ENCODE measurements around the gene DOCK1.
"Not testable (repeated sequence)": the region's sequence is repeated elsewhere in the genome, so short reads cannot be mapped to it uniquely, and the experiment has no call there.

Gene DOCK1

DNA sequence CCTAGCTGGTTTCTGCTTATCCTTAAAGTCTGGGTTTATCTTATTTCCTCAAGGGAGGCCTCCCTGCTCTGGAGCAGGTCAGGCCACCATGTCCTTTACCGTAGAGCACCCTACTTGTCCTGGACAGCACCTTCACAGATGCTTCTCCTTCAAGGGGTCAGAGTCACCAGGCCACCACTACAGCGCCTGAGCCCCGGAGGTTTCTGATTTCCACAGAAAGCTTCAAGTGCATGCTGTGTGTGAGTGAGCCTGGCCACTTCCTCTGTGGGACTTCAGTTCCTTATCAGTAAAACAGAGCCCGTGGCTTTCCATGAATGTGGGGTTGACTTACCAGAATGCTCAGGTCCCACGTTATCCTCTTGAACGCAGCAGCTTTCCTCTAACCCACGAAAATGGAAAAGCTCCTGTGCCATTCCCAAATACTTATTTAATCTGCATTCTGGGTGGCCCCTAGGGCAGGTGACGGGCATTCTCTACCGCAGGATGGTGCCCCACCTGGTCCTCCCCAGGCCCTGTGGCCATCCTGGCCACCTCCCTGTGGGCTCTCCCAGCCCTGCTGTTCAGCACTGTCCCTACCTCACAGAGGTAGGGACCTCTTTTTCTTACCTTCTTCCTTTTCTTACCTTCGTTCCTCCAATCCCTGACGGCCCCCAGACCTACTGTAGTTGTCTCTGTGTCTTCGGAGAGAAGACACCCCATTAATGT lies 1.4 kb upstream of the DOCK1 start:
- no peak for DNase-seq

DNA sequence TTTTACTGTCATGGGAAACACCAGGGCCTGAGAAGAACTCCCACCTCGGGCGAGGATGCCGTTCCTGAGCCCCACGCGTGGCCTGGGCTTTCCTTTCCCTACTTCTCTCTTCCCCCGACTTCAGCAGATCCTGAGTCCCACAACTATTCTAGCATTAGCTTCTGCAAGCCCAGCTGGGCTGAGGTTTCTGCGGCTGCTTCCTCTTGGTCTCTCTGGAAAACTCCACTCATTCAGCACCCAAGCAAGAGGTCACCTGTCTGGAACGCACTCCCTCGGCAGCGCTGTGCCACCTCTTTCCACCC lies 761 bp upstream of the DOCK1 start:
- DNase-seq: no peak

DNA sequence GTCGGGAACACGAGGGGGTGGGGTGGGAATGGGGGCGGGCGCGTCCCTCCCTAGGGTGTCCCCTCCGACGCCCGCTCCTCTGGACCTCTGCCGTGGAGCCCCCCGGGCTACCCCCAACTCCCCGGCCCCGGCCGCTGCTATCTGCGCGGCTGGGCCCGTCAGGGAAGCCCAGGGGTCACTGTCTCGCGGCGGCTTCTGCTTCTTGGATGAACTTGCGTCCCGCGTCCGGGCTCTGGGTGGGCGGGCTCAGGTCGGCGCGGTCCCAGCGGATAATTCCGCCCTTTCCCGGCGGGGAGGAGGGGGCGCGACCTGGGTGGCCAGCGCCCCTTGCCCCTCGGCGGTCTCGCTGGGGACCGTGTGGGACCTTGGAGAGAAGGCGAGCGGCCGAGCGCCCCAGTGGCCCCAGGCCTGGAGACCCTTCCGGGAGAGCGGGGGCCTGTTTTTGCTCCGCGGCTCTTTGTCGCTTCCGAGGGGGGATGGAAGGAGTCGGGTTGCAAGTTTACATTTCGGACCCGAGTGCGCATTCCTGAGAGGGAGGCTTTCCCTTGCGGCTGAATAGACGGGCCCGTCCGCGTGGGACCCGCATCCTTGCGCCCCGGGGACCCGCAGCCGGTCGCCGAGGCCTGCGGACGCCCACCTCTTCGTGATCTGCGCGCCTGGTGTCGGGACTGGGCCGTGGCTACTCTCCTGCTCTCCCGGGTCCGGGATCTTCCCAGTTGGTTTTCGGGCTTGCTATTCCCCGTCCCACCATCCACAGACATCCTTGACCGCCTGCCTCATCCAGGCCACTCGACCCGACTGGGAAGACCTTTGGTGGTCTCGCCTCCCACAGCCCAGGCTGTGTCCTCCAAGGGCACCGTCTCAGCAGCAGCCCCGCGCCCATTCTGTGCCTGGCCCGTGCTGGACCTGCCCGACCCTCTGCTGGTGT lies 812 bp downstream of the DOCK1 start:
- no peak for DNase-seq

DNA sequence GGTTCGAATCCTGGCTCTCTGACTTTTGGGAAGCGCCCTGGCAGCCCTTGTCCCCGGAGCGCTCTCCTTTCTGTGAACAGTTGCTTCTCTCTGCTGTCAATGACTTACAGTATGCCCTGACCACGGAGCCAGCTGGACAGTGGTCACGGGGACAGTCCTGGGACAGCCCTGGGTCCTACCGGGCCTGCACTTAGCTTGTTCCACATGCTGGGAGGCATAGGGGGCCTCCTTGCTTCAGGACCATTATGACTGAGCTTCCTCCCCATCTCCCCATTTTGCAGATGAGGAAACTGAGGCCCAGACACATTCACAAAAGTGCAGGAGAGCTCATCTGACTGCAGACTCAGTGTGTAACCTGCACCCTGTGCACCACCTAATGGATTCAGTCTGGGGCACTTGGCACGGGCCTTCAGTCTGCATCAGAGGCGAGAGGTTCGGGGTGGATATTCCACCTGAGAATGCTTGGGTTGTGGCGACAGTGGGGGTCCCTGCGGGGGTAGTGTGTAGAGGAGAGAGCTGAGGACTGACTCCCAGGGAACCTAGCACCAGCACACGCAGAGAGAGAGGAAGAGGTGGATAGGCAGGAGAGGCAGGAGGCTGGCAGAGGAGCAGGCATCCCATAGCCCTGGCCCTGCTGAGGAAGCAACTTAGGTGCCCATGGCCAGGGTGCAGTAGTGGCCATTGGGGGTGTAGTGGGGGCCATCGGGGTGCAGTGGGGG lies 1.6 kb downstream of the DOCK1 start:
- DNase-seq: no peak

DNA sequence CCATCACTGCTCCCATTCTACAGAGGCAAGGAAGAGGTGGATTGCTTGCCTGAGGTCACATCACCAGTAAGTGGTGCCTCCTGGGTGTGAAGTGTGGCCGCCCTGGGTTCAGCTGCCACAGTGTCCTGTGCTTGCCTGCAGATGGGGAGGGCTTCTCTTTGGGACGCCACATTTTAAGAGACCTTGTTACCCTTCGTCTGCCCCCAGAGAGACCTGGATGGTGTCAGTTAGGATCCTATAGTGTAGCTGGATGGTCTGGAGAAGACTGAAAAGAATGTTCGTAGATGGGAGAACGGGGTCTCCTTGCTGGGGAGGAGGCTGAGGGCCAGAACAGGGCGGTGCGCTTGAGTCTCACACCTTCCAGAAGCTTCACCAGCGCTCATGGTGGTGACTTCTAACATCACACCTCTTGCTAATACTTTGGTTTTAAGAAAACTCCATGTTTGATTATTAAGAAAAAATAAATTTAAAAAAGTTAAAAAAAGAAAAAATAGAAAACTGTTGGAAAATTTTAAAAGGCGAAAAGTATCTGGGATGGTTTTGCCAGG lies 2.3 kb downstream of the DOCK1 start:
- DNase-seq: no peak

DNA sequence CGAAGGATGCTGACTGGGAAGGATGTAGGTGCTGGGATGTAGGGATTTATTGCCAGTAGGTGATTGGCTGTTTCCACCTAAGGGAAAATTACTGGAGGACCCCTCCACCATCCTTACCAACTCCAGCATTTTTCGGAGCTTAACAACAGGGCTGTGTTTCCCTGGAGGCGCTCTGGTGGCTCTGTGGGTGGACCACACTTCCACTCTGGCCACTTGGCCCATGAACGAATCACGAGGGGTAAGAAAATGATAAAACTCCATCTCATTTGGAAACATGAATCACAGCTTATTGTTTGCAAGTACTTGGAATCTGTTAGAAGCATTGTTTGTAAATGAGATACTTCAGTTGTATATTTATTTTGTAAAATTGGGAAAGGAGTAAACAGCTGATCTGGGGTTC lies 3.0 kb downstream of the DOCK1 start:
- no peak for DNase-seq

DNA sequence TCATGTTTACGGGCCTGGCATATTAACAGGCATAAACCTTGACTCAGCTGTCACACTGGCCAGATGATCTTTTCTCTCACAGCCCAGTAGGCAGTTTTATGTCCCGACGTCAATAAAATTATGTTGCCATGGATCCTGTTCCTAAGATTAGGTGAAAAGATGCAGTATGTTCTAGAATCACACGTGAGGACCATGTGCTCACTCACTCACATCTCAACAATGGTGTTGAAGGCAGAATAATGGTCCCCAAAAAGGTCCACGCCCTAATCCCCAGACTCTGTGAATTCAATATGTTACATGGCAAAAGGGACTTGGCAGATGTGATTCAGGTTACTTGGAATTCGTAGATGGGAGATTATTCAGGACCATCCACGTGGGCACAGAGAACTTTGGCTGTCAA lies 3.5 kb downstream of the DOCK1 start:
- no peak for DNase-seq

DNA sequence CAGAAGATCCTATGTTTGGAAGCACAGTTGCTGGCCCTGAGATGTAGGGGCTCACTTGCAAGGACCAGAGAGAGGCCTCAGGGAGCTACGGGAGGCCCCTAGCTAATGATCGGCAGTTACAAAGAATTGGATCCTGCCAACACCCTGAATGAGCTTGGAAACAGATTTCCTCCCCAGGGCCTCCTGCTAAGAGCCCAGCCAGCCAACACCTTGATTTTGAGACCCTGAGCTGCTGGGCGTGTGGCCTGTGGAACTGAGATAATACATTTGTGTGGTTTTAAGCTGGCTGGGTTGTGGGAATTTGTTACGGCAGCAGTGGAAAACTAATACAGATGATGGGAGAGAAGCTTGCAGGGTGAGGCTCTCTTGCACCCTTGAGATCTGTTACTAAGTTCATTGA lies 3.9 kb downstream of the DOCK1 start:
- DNase-seq: no peak

DNA sequence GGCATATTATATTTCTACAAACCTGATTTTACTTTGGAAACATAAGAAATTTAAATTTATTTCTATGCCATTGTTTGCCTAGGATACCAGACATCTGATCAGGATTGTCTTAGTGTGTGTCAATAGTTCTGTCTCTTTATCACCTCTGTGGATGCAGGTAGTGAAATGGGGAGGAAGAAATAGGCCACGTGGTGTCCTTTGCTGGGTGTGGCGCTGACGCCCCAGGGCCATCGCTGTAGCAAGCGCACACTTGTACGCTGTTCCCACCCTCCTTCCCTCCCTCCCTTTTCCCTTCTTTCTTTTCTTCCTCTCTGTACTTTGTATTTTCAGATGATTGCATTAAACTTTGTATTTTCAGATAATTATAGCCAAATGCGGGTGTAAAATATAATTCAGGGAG lies 5.0 kb downstream of the DOCK1 start:
- DNase-seq: no peak

DNA sequence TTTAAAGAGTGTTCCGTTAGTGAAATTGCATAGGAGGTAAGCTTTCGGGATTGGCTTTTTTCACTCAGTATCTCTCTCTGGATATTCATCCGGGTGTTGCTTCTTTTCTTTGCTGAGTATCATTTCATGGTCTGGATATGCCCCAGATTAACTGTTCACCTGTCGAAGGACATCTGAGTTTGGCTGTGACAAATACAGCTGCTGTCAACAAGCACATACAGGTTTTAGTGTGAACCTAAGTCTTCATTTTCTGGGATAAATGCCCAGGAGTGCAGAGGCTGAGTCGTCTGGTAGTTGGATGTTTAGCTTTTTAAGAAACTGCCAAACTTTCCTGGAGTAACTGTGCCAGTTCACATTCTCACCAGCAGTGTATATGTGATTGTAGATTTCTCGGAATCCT lies 5.6 kb downstream of the DOCK1 start:
- DNase-seq: no peak

DNA sequence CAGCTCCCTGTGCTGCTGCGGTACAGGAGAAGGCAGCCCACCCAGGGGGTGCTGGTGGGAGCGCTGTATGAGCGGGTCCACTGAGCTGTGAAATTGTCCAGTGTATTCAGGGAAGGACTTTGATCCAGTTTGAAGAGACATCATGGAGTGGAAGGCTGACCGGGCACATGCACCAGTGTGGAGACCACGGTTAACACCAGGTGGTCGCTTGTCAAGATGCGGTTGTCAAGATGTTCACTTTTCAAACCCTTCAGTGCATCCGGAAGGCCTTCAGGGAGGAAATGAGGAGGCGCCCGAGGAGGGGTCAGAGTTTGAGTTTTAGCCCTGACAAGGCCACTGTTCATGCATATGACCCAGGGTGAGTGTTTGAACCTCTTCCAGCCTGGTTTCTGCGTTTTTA lies 6.1 kb downstream of the DOCK1 start:
- no peak for DNase-seq

DNA sequence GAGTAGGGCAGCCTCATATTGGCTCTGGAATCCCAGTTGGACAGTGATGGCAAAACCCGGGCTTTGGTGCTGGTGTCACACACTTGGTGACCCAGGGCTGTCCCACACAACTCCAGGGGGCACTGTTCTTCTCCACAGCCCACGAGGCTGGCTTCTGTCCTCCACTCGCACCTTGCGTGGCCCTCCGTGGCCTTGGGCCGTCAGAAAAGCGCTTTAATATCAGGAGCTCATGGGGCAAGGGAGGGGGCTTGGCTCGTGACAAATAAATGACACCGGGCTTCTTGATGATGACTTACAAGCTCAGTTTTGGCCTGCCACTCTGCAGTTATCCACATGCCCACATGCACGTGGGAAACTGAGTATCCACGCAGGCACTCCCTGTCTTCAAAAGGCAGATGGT lies 8.1 kb downstream of the DOCK1 start:
- no peak for DNase-seq

DNA sequence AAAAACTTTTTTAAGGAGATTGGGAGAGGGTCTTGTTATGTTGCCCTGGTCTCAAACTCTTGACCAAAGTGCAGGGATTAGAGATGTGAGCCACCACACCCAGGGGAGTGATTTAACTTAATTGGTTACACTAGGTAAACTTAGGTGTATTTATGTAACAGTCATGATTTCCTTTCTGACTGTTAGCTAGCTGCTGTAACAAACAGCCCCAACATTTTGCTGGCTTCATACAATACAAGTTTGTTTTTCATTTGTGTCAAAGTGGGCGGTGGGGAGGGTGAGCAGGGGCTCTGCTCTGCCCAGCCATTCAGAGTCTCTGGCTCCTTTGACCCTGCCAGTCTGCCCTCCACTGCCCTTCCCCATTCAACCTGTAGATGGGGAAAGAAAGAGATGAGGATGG lies 9.3 kb downstream of the DOCK1 start:
- no peak for DNase-seq

DNA sequence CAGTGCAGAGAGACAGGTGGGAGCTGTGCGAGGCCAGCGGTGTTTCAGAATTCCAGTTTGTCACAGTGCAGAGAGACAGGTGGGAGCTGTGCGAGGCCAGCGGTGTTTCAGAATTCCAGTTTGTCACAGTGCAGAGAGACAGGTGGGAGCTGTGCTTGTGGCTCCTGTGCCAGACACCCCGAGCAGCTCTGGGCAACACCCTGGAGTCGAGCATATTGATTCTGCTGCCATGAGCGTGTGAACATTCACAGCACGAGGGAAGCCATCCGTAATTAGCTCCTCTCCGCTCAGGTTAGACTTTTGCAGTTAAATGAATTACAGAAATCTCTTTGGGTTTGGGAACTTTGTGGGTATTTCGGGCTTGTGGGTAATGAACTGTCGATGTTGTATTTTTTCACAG lies 11.7 kb downstream of the DOCK1 start:
- DNase-seq: not testable (repeated sequence)

DNA sequence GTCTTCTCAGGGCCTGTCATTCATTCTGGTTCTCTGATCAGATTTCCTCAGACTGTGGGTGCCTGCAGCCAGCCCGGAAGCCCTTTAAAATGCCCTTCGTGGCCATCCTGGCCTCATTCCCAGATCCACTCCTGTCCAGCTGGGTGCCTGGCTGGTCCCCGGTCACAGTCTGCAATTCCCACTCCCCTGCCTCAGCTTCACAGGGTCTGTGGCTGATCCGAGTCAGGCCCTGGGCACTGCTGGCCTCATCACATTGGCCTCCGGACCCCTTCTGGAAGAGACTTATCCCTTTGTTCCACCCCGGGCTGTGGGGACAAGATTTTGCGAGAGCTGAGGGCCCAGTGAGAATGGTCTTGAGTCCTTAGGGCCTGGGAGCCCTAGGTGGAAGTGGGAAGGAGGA lies 12.1 kb downstream of the DOCK1 start:
- DNase-seq: no peak

DNA sequence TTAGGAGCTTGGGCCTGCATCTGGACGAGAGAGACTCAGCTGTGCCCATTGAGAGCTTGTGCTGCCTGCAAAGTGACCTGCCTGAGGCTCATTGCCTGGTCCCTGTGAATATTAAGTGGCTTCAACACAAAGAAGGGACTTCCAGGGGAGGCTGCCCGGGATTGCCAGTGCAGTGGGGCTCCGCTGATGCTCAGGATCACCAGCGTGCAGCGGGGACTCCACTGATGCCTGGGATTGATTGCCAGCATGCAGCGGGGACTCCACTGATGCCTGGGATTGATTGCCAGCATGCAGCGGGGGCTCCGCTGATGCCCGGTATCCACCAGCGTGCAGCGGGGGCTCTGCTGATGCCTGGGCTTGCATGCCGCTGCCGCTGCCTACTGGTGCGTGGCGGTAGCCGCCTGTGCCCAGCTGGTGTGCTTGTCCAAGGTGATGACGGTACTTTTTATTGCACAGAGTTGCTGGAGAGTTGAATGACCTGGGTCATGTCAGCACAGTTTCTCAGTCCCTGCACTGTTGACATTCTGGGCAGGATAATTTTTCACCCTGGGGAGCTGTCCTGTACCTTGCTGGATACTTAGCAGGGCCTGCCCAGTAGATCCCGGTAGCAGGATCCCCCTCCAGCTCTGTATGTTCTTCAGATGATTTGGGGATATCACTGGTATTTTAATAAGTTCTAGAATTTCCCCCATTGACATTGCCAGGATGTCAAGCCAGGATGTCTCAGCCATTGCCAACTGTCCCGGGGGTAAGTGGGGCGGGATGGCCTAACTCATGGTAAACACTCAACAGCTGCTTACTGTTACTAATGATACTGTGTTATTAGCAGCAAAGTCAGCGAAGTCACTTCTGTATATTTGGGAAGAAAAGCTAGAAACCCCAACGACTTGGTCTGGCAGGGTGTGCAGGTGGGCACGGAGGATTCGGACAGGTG lies 13.0 kb downstream of the DOCK1 start:
- DNase-seq: no peak

DNA sequence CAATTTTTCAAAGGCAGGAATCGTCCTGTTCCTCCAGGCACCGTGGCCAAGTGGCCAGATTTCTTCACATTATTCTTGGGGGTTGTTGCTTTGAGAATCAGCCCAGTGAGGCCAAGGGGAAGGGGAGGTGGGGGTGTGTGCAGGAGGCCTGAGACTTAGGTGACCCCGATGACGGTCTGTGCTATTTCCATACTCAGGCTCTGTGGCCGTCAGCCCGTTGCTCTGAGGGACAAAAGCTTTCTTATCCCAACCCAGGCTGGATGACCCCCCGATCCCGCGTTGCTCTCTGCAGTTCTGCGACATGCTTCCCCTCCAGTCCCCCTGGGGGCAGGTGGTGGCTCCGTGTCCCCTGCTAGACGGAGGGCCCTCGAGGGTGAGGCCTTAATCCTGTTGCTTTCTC lies 14.2 kb downstream of the DOCK1 start:
- DNase-seq: no peak

DNA sequence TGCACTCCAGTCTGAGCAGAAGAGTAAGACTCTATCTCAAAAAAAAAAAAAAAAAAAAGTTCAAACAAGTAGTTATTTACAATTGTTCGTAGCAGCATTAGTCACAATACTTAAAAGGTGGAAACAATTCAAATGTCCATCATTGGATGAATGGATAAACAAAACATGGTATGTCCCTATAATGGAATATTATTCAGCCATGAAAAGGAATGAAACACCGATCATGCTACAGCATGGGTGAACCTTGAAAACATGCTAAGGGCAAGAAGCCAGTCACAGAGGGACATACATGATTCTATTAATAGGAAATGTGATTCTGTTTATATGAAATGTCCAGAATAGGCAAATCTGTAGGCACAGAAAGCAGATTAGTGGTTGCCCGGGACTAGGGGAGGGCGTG lies 15.9 kb downstream of the DOCK1 start:
- DNase-seq: no peak

DNA sequence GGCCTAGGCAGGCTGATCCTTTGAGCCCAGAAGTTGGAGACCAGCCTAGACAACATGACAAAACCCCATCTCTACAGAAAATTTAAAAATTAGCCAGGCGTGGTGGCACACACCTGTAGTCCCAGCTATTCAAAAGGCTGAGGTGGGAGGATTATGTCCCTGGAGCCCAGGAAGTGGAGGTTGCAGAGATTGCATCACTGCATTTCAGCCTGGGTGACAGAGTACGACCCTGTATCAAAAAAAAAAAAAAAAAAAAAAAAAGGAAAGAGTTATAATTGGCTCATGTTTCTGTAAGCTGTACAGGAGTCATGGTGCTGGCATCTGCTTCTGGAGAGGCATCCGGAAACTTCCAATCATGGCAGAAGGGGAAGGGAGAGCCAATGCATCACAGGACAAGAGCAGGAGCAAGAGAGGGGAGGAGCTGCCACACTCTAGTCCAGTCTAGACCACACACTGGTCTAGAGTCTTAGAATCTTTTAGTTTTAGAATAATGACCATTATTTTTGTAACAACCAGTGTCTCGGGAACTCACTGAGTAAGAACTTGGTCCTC lies 16.8 kb downstream of the DOCK1 start:
- DNase-seq: no peak

DNA sequence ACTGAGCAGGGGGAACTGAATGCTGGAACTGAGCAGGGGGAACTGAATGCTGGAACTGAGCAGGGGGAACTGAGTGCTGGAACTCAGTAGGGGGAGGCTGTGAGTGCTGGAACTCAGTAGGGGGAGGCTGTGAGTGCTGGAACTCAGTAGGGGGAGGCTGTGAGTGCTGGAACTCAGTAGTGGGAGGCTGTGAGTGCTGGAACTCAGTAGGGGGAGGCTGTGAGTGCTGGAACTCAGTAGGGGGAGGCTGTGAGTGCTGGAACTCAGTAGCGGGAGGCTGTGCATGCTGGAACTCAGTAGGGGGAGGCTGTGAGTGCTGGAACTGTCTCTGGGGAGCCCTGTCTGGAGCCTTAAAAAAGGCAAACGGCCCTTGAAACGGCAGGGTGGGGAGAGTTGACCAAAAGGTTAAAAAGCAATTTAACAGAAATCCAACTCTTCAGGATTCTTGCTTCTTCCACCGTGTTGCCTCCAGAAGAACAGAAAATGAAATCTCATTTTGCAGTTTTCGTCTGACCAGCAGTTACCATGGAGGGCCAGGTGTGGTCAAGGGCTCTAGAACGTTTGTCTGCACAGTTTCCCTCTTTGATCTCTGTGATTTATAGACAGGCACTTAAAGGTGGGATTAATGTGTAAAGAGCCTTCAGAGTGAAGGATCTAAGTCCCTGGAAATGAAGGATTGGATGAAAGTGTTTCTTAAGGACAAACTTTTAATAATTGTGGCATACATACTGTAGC lies 19.1 kb downstream of the DOCK1 start:
- DNase-seq: no peak

DNA sequence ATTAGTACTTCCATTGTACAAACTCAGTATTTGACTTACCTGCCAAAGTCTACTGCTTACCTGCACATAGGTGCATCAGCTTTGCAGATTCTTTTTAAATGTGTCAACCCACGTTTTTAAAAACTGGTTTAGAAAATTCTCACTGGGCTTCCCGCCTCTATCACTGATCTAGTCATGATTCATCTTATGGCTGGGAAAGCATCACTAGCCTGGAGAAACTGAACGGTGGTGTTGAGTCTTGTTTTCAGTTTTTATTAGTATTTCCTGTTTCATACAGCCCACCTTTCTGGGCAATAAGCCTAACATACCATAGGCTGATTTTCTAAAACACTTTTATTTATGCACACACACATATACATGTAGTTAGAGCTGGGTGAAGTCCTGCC lies 19.7 kb downstream of the DOCK1 start:
- no peak for DNase-seq

DNA sequence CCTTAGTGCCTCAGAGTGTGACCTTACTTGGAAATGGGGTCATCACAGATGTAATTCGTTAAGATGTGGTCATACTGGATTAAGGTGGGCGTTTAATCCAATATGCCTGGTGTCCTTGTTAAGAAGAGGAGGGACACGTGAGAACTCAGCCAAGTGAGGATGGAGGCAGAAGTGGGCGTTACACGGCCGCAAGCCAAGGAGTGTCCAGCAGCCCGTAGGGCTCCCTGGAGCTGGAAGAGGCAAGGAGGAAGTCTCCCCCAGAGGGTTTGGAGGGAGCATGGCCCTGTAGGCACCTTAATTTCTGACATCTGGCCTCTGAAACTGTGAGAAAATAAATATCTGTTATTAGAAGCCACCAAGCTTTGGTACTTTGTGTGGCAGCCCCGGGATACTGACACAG lies 21.3 kb downstream of the DOCK1 start:
- DNase-seq: no peak
